SK-N-SH (cell line): Measurements from ENCODE around the gene MYD88. TPM values are rescaled to one million over a fixed set of nuclear protein-coding genes. Genes with fewer than 3 reads are reported as not detected.

Experiments used
- CTCF ChIA-PET: fragments of 300-600, 350-600 bp; formaldehyde crosslinking; extraction: SDS; loops from one replicate; lab custom pipeline; 2021; lab: Yijun Ruan, JAX
- POLR2A ChIA-PET: fragments of 350-600 bp; sonication (Branson Sonifier 250); formaldehyde crosslinking; extraction: SDS; loops from one replicate; lab custom pipeline; 2020; ENCODE audit warnings: antibody characterized with exemption, inconsistent platforms; lab: Yijun Ruan, JAX
- DNase-seq: peaks from one replicate; pipeline ENCODE4 v3.0.0; 2012
- H2AFZ ChIP-seq: fragments of 200-600 bp; sonication (generic); 2 replicates; pipeline ENCODE4 v1.8.1; 2016; ENCODE audit warnings: antibody characterized with exemption, mild to moderate bottlenecking, low read depth
- H3F3A ChIP-seq: fragments of 200-600 bp; sonication (generic); replicated peaks from 2 replicates; pipeline ENCODE3; 2016; ENCODE audit warnings: antibody characterized with exemption, mild to moderate bottlenecking; ENCODE audit not compliant: insufficient read depth
- H3K27ac ChIP-seq, 2 experiments: fragments of 200-500 bp in 1 of 2; fragments of 200-600 bp in 1 of 2; sonication (Bioruptor generic) in 1 of 2; sonication (generic), shearing (Covaris generic) in 1 of 2; 2 replicates each; pipeline versions ENCODE4 v1.5.1 to v1.6.1; 2014 to 2016; ENCODE audit warnings: low read depth in 2 of 2, inconsistent platforms in 1 of 2, low read length in 1 of 2, mild to moderate bottlenecking in 1 of 2, mixed read lengths in 1 of 2
- H3K27me3 ChIP-seq: fragments of 200-600 bp; sonication (generic), shearing (Covaris generic); 2 replicates; pipeline ENCODE4 v1.6.1; 2016; ENCODE audit warnings: mixed run types; ENCODE audit not compliant: insufficient read depth
- H3K36me3 ChIP-seq, 2 experiments: fragments of 200-500 bp in 1 of 2; fragments of 200-600 bp in 1 of 2; sonication (Bioruptor generic) in 1 of 2; sonication (generic) in 1 of 2; replicated peaks in 1 of 2; 2 replicates each; pipeline versions ENCODE3 to v1.5.1; 2014 to 2016; ENCODE audit warnings: low read length in 1 of 2, mild to moderate bottlenecking in 1 of 2; ENCODE audit not compliant: insufficient read depth in 2 of 2, control insufficient read depth in 1 of 2
- H3K4me1 ChIP-seq, 2 experiments: fragments of 200-500 bp in 1 of 2; fragments of 200-600 bp in 1 of 2; sonication (Bioruptor generic) in 1 of 2; sonication (generic), shearing (Covaris generic) in 1 of 2; 2 replicates each; pipeline versions ENCODE4 v1.5.1 to v1.6.1; 2014 to 2016; ENCODE audit warnings: low read depth in 1 of 2, low read length in 1 of 2, mixed run types in 1 of 2; ENCODE audit not compliant: insufficient read depth in 2 of 2, control insufficient read depth in 1 of 2
- H3K4me2 ChIP-seq: fragments of 200-600 bp; sonication (generic), shearing (Covaris generic); 2 replicates; pipeline ENCODE4 v1.6.1; 2017; ENCODE audit warnings: mixed run types
- H3K4me3 ChIP-seq, 2 experiments: fragments of 200-500 bp in 1 of 2; fragments of 200-600 bp in 1 of 2; sonication (Bioruptor generic) in 1 of 2; sonication (generic), shearing (Covaris generic) in 1 of 2; 2 replicates each; pipeline versions ENCODE4 v1.5.1 to v1.8.1; 2014 to 2016; ENCODE audit warnings: low read depth in 2 of 2, inconsistent platforms in 1 of 2, low read length in 1 of 2, mild to moderate bottlenecking in 1 of 2, mixed read lengths in 1 of 2, moderate library complexity in 1 of 2
- H3K79me2 ChIP-seq: fragments of 200-600 bp; sonication (generic); 2 replicates; pipeline ENCODE4 v1.8.1; 2017; ENCODE audit warnings: mild to moderate bottlenecking; ENCODE audit not compliant: insufficient read depth
- H3K9ac ChIP-seq: fragments of 200-600 bp; sonication (generic); 2 replicates; pipeline ENCODE4 v1.6.1; 2017; ENCODE audit warnings: mixed run types
- H3K9me2 ChIP-seq: fragments of 200-600 bp; sonication (generic); 2 replicates; pipeline ENCODE4 v1.6.1; 2017; ENCODE audit warnings: mixed run types
- H3K9me3 ChIP-seq: fragments of 200-600 bp; sonication (generic); 2 replicates; pipeline ENCODE4 v1.6.1; 2017; ENCODE audit warnings: mixed run types, mild to moderate bottlenecking, moderate library complexity
- H4K20me1 ChIP-seq: fragments of 200-600 bp; sonication (generic); 2 replicates; pipeline ENCODE4 v1.6.1; 2017; ENCODE audit warnings: mild to moderate bottlenecking, mixed run types; ENCODE audit not compliant: insufficient read depth
- CHD2 ChIP-seq: fragments of 150-350 bp; IDR thresholded peaks from 2 replicates; pipeline ENCODE4 v1.6.1; 2018; ENCODE audit warnings: low read length; ENCODE audit not compliant: partially characterized antibody
- EP300 ChIP-seq, 2 experiments: IDR thresholded peaks; 2 replicates each; pipeline versions ENCODE4 v1.4.0 to v1.6.1; 2012; ENCODE audit warnings: borderline replicate concordance in 1 of 2, low read depth in 1 of 2, low read length in 1 of 2
- MXI1 ChIP-seq: IDR thresholded peaks from 2 replicates; pipeline ENCODE4 v1.6.1; 2012; ENCODE audit warnings: mild to moderate bottlenecking, low read depth, low read length, improper control_type of control experiment
- POLR2AphosphoS5 ChIP-seq: IDR thresholded peaks from 2 replicates; pipeline ENCODE4 v1.6.1; 2012; ENCODE audit warnings: low read depth, low read length
- RAD21 ChIP-seq: IDR thresholded peaks from 2 replicates; pipeline ENCODE4 v1.6.1; 2012; ENCODE audit warnings: mild to moderate bottlenecking, low read length
- RXRA ChIP-seq: IDR thresholded peaks from 2 replicates; pipeline ENCODE4 v1.4.0; 2012; ENCODE audit warnings: low read depth, mild to moderate bottlenecking, borderline replicate concordance
- SMC3 ChIP-seq: IDR thresholded peaks from 2 replicates; pipeline ENCODE4 v1.6.1; 2012; ENCODE audit warnings: low read depth, low read length, improper control_type of control experiment
- TCF12 ChIP-seq: IDR thresholded peaks from 2 replicates; pipeline ENCODE4 v1.4.0; 2012
- WGBS: methylation state at CpG from one replicate; pipeline ENCODE4 v1.1.6; 2017; ENCODE audit warnings: low lambda C conversion rate; 5-methylcytosine and 5-hydroxymethylcytosine counted together
- polyA plus RNA-seq, 3 experiments: library from polyadenylated mRNA; depleted of rRNA; stranded (reverse); fragments of >200 nt; gene quantifications; 2 replicates each; pipeline ENCODE4 v1.2.3, GENCODE V29; 2012
- TF ChIP-seq, protein P1 (sequence below): fragments of 200-600 bp; sonication (generic); IDR thresholded peaks from 2 replicates; pipeline ENCODE4 v1.6.1; 2017; ENCODE audit warnings: antibody characterized with exemption, mild to moderate bottlenecking, moderate library complexity

MYD88 gene
- polyA plus RNA-seq, 1 of the 3 experiments (the other 2 are of a cell fraction) = 24.0 TPM

GRCh38 chr3:38117163-38117716 lies 21.2 kb upstream of the MYD88 start:
- Histone ChIP-seq H3K4me3 (no peak overlapping the region), H3K27ac (no peak overlapping the region), H3K9me3 (no peaks in the 10 kb centered on the region), H3K27me3 (no peaks in the 10 kb centered on the region), H3K4me2 (no peak overlapping the region), H3K9ac (no peak overlapping the region), H4K20me1 (no peaks in the 10 kb centered on the region), H3K4me1 (no peaks in the 10 kb centered on the region), H3K36me3 (peaks cover 0 to 11% of the 10 kb centered on the region in 2 experiments), H2AFZ (no peak overlapping the region), H3K79me2 (no peaks in the 10 kb centered on the region), H3K9me2 (no peaks in the 10 kb centered on the region), H3F3A (no peaks in the 10 kb centered on the region)
- no peak for DNase-seq
- POLR2A ChIA-PET = interaction anchor here (1.0 kb wide), 1 partner anchor 227 kb away, joined by 3 read pairs; no protein-coding TSS in a partner anchor
- TF ChIP-seq CHD2 (no peak), TCF12 (no peak)
- WGBS = 81% methylated on average over 8 of the region's 10 CpGs
- CTCF ChIA-PET = interaction anchor here (0.6 to 4.8 kb wide), 11 partner anchors 9 to 544 kb away, joined by 3 to 27 read pairs (median 7); partner anchors contain the start of gene XYLB

DNA sequence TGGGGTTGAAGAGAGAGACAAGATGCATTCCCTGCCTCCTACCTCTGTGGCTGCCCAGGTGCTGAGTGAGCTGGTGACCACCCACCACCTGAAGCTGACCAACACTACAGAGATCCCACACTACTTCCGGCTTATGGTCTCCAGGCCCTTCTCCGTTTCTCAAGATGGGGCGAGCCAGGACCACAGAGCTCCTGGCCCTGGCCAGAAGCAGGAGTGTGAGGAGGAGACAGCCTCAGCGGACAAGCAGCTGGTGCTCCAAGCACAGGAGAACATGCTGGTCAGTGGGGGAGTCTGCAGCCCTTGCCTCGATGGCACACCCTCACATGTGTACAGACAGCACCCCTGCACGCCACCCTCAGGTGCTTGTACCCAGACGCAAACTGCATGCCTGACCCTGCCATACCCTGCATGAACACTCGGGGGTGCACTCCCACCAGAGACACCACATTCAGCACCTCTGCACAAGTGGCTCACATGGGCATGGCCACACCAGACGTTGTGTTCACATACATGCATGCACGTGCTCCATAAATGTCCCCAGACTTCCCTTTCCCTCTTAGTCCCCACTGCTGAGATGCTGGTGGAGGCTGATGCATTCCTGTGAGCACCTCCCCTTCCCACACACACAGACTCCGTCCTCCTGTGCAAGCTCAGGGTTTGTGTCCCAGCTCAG lies 20.6 kb upstream of the MYD88 start:
- no peaks in the 10 kb centered on the region for H4K20me1 ChIP-seq
- TF ChIP-seq EP300 (IDR thresholded peaks at IDR 0.05; ENCODE audit: borderline replicate concordance in 1 of 2, low read depth in 1 of 2, low read length in 1 of 2) = no peak
- no peak for TF ChIP-seq POLR2AphosphoS5
- 0 out of 2 replicates have a peak, but pooled peaks have one; percentile 35 for TF ChIP-seq MXI1
- peak; percentile 66 for TF ChIP-seq SMC3
- no peak for TF ChIP-seq RXRA
- TF ChIP-seq RAD21 = peak; percentile 74
- TF ChIP-seq, protein P1, sequence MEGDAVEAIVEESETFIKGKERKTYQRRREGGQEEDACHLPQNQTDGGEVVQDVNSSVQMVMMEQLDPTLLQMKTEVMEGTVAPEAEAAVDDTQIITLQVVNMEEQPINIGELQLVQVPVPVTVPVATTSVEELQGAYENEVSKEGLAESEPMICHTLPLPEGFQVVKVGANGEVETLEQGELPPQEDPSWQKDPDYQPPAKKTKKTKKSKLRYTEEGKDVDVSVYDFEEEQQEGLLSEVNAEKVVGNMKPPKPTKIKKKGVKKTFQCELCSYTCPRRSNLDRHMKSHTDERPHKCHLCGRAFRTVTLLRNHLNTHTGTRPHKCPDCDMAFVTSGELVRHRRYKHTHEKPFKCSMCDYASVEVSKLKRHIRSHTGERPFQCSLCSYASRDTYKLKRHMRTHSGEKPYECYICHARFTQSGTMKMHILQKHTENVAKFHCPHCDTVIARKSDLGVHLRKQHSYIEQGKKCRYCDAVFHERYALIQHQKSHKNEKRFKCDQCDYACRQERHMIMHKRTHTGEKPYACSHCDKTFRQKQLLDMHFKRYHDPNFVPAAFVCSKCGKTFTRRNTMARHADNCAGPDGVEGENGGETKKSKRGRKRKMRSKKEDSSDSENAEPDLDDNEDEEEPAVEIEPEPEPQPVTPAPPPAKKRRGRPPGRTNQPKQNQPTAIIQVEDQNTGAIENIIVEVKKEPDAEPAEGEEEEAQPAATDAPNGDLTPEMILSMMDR = peak; percentile 70
- TF ChIP-seq, all 33 proteins: peak for 4
- Histone ChIP-seq H3F3A (no peaks in the 10 kb centered on the region), H3K9me3 (no peaks in the 10 kb centered on the region), H3K36me3 (peaks cover 0 to 17% of the 10 kb centered on the region in 2 experiments), H3K79me2 (no peaks in the 10 kb centered on the region), H3K27me3 (no peaks in the 10 kb centered on the region), H3K4me3 (no peak overlapping the region), H2AFZ (no peak overlapping the region), H3K4me1 (no peaks in the 10 kb centered on the region), H3K27ac (no peak overlapping the region), H3K9me2 (no peaks in the 10 kb centered on the region), H3K9ac (no peak overlapping the region), H3K4me2 (no peak overlapping the region)
- ChIA-PET CTCF (interaction anchor here (0.6 to 4.8 kb wide), 17 partner anchors 8 to 544 kb away, joined by 3 to 27 read pairs (median 7); partner anchors contain the start of genes ACAA1 and XYLB), POLR2A (interaction anchor here (0.9 to 1.9 kb wide), 2 partner anchors 226 to 228 kb away, joined by 3 to 4 read pairs; partner anchors contain the start of gene XYLB)
- WGBS = 76% methylated on average over 4 of the region's 11 CpGs
- peak; percentile 80 for DNase-seq
